ENCODE data around the gene UROD.

The UROD gene

DNA sequence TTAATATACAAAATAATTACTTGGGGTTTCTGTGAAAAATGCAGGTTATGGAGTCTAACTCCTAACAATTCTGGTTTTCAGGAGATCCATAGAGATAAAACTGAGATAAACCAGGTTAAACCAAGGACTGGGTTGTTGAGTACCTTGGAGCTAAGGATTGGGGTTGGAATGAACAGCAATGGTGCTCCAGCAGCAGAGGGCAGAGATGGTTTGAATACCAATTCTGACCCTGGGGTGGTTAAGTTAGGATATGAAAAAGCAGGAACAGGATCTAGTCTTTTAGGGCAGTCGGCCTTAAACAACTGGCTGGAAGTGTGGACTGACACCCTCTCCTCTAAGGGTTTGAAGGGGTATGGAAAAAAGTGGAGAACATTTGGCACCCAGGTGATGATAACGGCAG lies 53.0 kb downstream of the UROD start:
- no peak overlapping the region for H3K4me3 ChIP-seq (ENCODE audit: low read length)
- TF ChIP-seq, protein P1, sequence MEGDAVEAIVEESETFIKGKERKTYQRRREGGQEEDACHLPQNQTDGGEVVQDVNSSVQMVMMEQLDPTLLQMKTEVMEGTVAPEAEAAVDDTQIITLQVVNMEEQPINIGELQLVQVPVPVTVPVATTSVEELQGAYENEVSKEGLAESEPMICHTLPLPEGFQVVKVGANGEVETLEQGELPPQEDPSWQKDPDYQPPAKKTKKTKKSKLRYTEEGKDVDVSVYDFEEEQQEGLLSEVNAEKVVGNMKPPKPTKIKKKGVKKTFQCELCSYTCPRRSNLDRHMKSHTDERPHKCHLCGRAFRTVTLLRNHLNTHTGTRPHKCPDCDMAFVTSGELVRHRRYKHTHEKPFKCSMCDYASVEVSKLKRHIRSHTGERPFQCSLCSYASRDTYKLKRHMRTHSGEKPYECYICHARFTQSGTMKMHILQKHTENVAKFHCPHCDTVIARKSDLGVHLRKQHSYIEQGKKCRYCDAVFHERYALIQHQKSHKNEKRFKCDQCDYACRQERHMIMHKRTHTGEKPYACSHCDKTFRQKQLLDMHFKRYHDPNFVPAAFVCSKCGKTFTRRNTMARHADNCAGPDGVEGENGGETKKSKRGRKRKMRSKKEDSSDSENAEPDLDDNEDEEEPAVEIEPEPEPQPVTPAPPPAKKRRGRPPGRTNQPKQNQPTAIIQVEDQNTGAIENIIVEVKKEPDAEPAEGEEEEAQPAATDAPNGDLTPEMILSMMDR (conservative IDR thresholded peaks at IDR 0.05; ENCODE audit: low read depth, low read length) = no peak
- no peak for DNase-seq (ENCODE audit: low read depth)
